Left lung (tissue), 10 donors: ENCODE measurements around the gene AMY2B. TPM values are rescaled to one million over a fixed set of nuclear protein-coding genes. Genes with fewer than 3 reads are reported as not detected.
A peak's percentile ranks its signal among the peaks of the same experiment; 100 is the strongest.
"Not testable (repeated sequence)": the region's sequence is repeated elsewhere in the genome, so short reads cannot be mapped to it uniquely, and the experiment has no call there.

Experiments used
- ATAC-seq: fragments of 200-7000 bp; cut with Tn5 transposase; one replicate; pipeline ENCODE4 v1.9.1; 2020; ENCODE audit warnings: moderate library complexity
- DNase-seq, 4 donors: peaks; one replicate each; pipeline ENCODE4 v3.0.0-alpha.2; 2013 to 2020
- H3K27ac ChIP-seq, 2 donors: fragments of 200-600 bp; sonication (generic) in 1 of 2; one replicate each; pipeline versions ENCODE4 v1.5.0 to v1.8.0; 2020 to 2021
- H3K27me3 ChIP-seq, 2 donors: fragments of 200-600 bp; sonication (generic) in 1 of 2; one replicate each; pipeline versions ENCODE4 v1.5.0 to v1.8.0; 2020 to 2021
- H3K36me3 ChIP-seq, 2 donors: fragments of 200-600 bp; sonication (generic) in 1 of 2; one replicate each; pipeline versions ENCODE4 v1.5.0 to v1.8.0; 2020 to 2021
- H3K4me1 ChIP-seq, 2 donors: fragments of 200-600 bp; one replicate each; pipeline ENCODE4 v1.8.0; 2021
- H3K4me3 ChIP-seq, 2 donors: fragments of 200-600 bp; sonication (generic) in 1 of 2; one replicate each; pipeline versions ENCODE4 v1.5.0 to v1.8.0; 2020 to 2021; ENCODE audit warnings: mild to moderate bottlenecking in 1 of 2
- H3K9me3 ChIP-seq, 2 donors: fragments of 200-600 bp; sonication (generic) in 1 of 2; one replicate each; pipeline versions ENCODE4 v1.5.0 to v1.8.0; 2020 to 2021
- CTCF ChIP-seq, 2 donors: fragments of 200-600 bp; sonication (generic) in 1 of 2; IDR thresholded peaks; one replicate each; pipeline versions ENCODE4 v1.5.0 to v1.8.0; 2021; ENCODE audit warnings: antibody characterized with exemption in 2 of 2
- intact Hi-C, 2 donors: fragments of 100-400 bp; cut with DNase I; formaldehyde crosslinking; loops; one replicate each; pipeline versions ENCODE4 v1.11.2 to v1.14.2; 2022
- polyA plus RNA-seq, 6 donors: library from polyadenylated mRNA; unstranded; fragments of 120-200 nt; gene quantifications; one replicate each; pipeline ENCODE4 v1.2.1, GENCODE V29; 2013; ENCODE audit not compliant: insufficient read length in 6 of 6
- total RNA-seq, 2 donors: library from RNA; stranded (reverse); fragmentation: NEBNext Ultra II Directional; extraction: Animal tissue kit (Norgen Biotek cat#: 25700); gene quantifications; one replicate each; pipeline ENCODE4 v1.2.1, GENCODE V29; 2021
- donor health status: DM: no; HTN: yes; CAD: no.
- donor health status: DM: no; HTN: no; CAD: no.

AMY2B gene
- total and polyA plus RNA-seq, 8 donors: 10.1 to 44.9 (median 30.9) TPM

- intact Hi-C loops: no loop called here
- no peaks in the 10 kb centered on the region for H3K27me3 ChIP-seq
- no peak for TF ChIP-seq CTCF (IDR thresholded peaks at IDR 0.05)
- H3K36me3 ChIP-seq: no peaks in the 10 kb centered on the region
- H3K27ac ChIP-seq: no peak overlapping the region
- no peak for ATAC-seq
- no peak overlapping the region for H3K4me3 ChIP-seq
- no peaks in the 10 kb centered on the region for H3K4me1 ChIP-seq
- DNase-seq: peak in 1 of 4 donors; percentile 20
- no peaks in the 10 kb centered on the region for H3K9me3 ChIP-seq
Observed at GRCh38 chr1:103616362-103616761, 45.0 kb downstream of the AMY2B start.

- not testable (repeated sequence) for ATAC-seq
Observed at GRCh38 chr1:103616994-103617477, 45.6 kb downstream of the AMY2B start, which contains the start of gene AMY2A. Gene AMY2A, plus strand, starts transcription at chr1:103617427. Its CDS starts 14 bp downstream, at chr1:103617441.

GRCh38 chr1:103627436-103627835 lies 56.0 kb downstream of the AMY2B start:
- H3K9me3 ChIP-seq, H3K4me3 ChIP-seq, H3K27ac ChIP-seq, DNase-seq, ATAC-seq, intact Hi-C loops, H3K27me3 ChIP-seq, H3K4me1 ChIP-seq, H3K36me3 ChIP-seq: not testable (repeated sequence)

More at GRCh38 chr1:103616994-103617477, 45.6 kb downstream of the AMY2B start, which contains the start of gene AMY2A:
- H3K27ac ChIP-seq, H3K4me1 ChIP-seq, H3K36me3 ChIP-seq, intact Hi-C loops, DNase-seq, H3K4me3 ChIP-seq, H3K9me3 ChIP-seq, H3K27me3 ChIP-seq: not testable (repeated sequence)

Other genes with a start within 250 kb of the AMY2B start
- 10 to 100 TPM; 21.2 to 25.2 TPM for gene RNPC3, start 45.9 kb upstream of the AMY2B start, total RNA-seq
- gene RNPC3, start 45.9 kb upstream of the AMY2B start, polyA plus RNA-seq: 10 to 100 TPM; 42.6 to 75.6 (median 59.6) TPM
- gene AMY2A, start 45.8 kb downstream of the AMY2B start, total RNA-seq: not detected
- gene AMY2A, start 45.8 kb downstream of the AMY2B start, polyA plus RNA-seq: under 1 TPM in 4 of 6 donors, not detected in 2; 0.35 to 0.84 (median 0.46) TPM
- 1 to 10 TPM; 2.5 to 9.1 TPM for gene AMY1A, start 84.2 kb downstream of the AMY2B start, total RNA-seq
- 1 to 10 TPM in 1 of 6 donors, under 1 TPM in 3, not detected in 2; 0.17 to 1.7 (median 0.37) TPM for gene AMY1A, start 84.2 kb downstream of the AMY2B start, polyA plus RNA-seq
- 1 to 10 TPM; 2.5 to 5.2 TPM for gene AMY1B, start 124.6 kb downstream of the AMY2B start, total RNA-seq
- 1 to 10 TPM in 1 of 6 donors, under 1 TPM in 3, not detected in 2; 0.17 to 2.3 (median 0.38) TPM for gene AMY1B, start 124.6 kb downstream of the AMY2B start, polyA plus RNA-seq
- 10 to 100 TPM in 1 of 2 donors, 1 to 10 TPM in 1; 3.7 to 30.9 TPM for gene AMY1C, start 178.3 kb downstream of the AMY2B start, total RNA-seq
- 1 to 10 TPM in 5 of 6 donors, under 1 TPM in 1; 0.73 to 6.0 (median 3.6) TPM for gene AMY1C, start 178.3 kb downstream of the AMY2B start, polyA plus RNA-seq